Hepatocyte (in vitro differentiated cells): ENCODE measurements around the gene LEPR. TPM values are rescaled to one million over a fixed set of nuclear protein-coding genes. Genes with fewer than 3 reads are reported as not detected.

ENCODE experiments used
- DNase-seq: peaks from one replicate; pipeline ENCODE4 v3.0.0-alpha.2; 2016; ENCODE audit warnings: low spot score
- H2AFZ ChIP-seq: fragments of 200-600 bp; sonication (generic); 2 replicates; pipeline ENCODE4 v1.6.0; 2016; ENCODE audit warnings: antibody characterized with exemption, mild to moderate bottlenecking
- H3K27ac ChIP-seq: fragments of 200-600 bp; sonication (generic); 2 replicates; pipeline ENCODE4 v1.5.1; 2016; ENCODE audit warnings: mild to moderate bottlenecking
- H3K27me3 ChIP-seq: fragments of 200-600 bp; sonication (generic); 2 replicates; pipeline ENCODE4 v1.6.1; 2016
- H3K36me3 ChIP-seq: fragments of 200-600 bp; sonication (generic); replicated peaks from 2 replicates; pipeline ENCODE4 v1.5.1; 2016; ENCODE audit warnings: low read depth; ENCODE audit not compliant: insufficient read depth
- H3K4me1 ChIP-seq: fragments of 200-600 bp; sonication (generic); 2 replicates; pipeline ENCODE4 v1.5.1; 2016; ENCODE audit warnings: mild to moderate bottlenecking, moderate library complexity; ENCODE audit not compliant: insufficient read depth
- H3K4me2 ChIP-seq: fragments of 200-600 bp; sonication (generic); 2 replicates; pipeline ENCODE4 v1.6.0; 2016
- H3K4me3 ChIP-seq: fragments of 200-600 bp; sonication (generic); 2 replicates; pipeline ENCODE4 v1.5.1; 2016; ENCODE audit warnings: mild to moderate bottlenecking
- H3K79me2 ChIP-seq: fragments of 200-600 bp; sonication (generic); 2 replicates; pipeline ENCODE4 v1.6.0; 2017; ENCODE audit warnings: mild to moderate bottlenecking
- H3K9me2 ChIP-seq: fragments of 200-600 bp; sonication (generic); replicated peaks from 2 replicates; pipeline ENCODE4 v1.6.0; 2017; ENCODE audit warnings: mild to moderate bottlenecking; ENCODE audit not compliant: insufficient read depth
- H3K9me3 ChIP-seq: fragments of 200-600 bp; sonication (generic); 2 replicates; pipeline ENCODE4 v1.5.1; 2016; ENCODE audit warnings: low read depth, mild to moderate bottlenecking
- H4K20me1 ChIP-seq: fragments of 200-600 bp; sonication (generic); 2 replicates; pipeline ENCODE4 v1.6.0; 2016; ENCODE audit warnings: mild to moderate bottlenecking; ENCODE audit not compliant: insufficient read depth, poor library complexity, severe bottlenecking
- CTCF ChIP-seq: fragments of 200-600 bp; sonication (generic); IDR thresholded peaks from 2 replicates; pipeline ENCODE4 v1.5.1; 2016; ENCODE audit warnings: antibody characterized with exemption, mild to moderate bottlenecking; ENCODE audit not compliant: poor library complexity
- EZH2 ChIP-seq: fragments of 200-600 bp; sonication (generic); IDR thresholded peaks from 2 replicates; pipeline ENCODE4 v1.6.1; 2016; ENCODE audit warnings: antibody characterized with exemption, mild to moderate bottlenecking, borderline replicate concordance
- EZH2phosphoT487 ChIP-seq: fragments of 200-600 bp; sonication (generic); IDR thresholded peaks from one replicate; pipeline ENCODE4 v1.6.1; 2018; ENCODE audit warnings: antibody characterized with exemption, mild to moderate bottlenecking, low read depth, moderate library complexity; ENCODE audit not compliant: unreplicated experiment, severe bottlenecking
- WGBS: methylation state at CpG from one replicate; pipeline ENCODE4 v1.1.6; 2016; ENCODE audit warnings: low lambda C conversion rate; ENCODE audit errors: missing lambda C conversion rate; 5-methylcytosine and 5-hydroxymethylcytosine counted together
- polyA plus RNA-seq: library from polyadenylated mRNA; unstranded; fragments of >200 nt; fragmentation: Nextera tagmentation; extraction: Ambion mirVana; gene quantifications from 2 replicates; pipeline ENCODE4 v1.2.1, GENCODE V29; 2016
- total RNA-seq: library from RNA; depleted of rRNA; stranded (reverse); fragments of >200 nt; gene quantifications from 2 replicates; pipeline ENCODE4 v1.2.3, GENCODE V29; 2014

Gene LEPR
- total and polyA plus RNA-seq, 2 experiments from 2014 or later, result 1.3 to 6.1 TPM

- H3K4me3 ChIP-seq, result no peak overlapping the region
Observed at GRCh38 chr1:65401612-65402011, 18.9 kb upstream of the LEPR start.

DNA sequence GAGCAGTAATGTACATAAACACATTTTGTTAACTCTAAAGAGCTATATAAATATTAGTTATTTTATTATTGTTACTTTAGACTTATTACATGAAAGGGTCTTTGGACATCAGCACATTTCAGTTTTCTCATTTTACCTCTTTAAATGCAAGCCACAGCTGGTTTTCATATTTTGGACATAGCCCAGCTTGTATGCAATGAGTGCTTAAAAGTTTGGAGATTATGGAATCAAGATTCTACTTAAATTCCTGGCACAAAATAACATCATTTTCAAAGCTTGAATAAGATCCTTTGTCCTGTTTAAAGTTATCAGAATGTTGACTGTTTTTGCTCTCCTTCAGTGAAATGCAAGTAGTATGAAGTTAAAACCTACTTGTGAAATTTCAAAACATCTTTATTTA is 15.5 kb upstream of the LEPR start:
- H3K4me2 ChIP-seq, result no peak overlapping the region
- H3K27me3 ChIP-seq, result no peaks in the 10 kb centered on the region
- no peaks in the 10 kb centered on the region for H3K79me2 ChIP-seq
- no peaks in the 10 kb centered on the region for H4K20me1 ChIP-seq
- no peaks in the 10 kb centered on the region for H3K4me1 ChIP-seq
- no peaks in the 10 kb centered on the region for H3K36me3 ChIP-seq
- H3K4me3 ChIP-seq, result no peak overlapping the region
- DNase-seq, result no peak
- H3K9me3 ChIP-seq, result no peaks in the 10 kb centered on the region
- no peak overlapping the region for H2AFZ ChIP-seq
- no peaks in the 10 kb centered on the region for H3K9me2 ChIP-seq
- TF ChIP-seq EZH2phosphoT487 (no peak), EZH2 (no peak), CTCF (no peak)
- no peak overlapping the region for H3K27ac ChIP-seq

More at GRCh38 chr1:65401612-65402011, 18.9 kb upstream of the LEPR start:
- Histone ChIP-seq H2AFZ (no peak overlapping the region), H4K20me1 (no peaks in the 10 kb centered on the region), H3K36me3 (no peaks in the 10 kb centered on the region), H3K9me2 (no peaks in the 10 kb centered on the region), H3K79me2 (no peaks in the 10 kb centered on the region), H3K4me2 (no peak overlapping the region), H3K4me1 (no peaks in the 10 kb centered on the region), H3K9me3 (no peaks in the 10 kb centered on the region), H3K27me3 (no peaks in the 10 kb centered on the region), H3K27ac (no peak overlapping the region)
- TF ChIP-seq EZH2phosphoT487, result no peak
- TF ChIP-seq EZH2, result no peak
- TF ChIP-seq CTCF, result no peak
- 97% methylated on average over 3 of the region's 3 CpGs for WGBS
- DNase-seq, result no peak

DNA sequence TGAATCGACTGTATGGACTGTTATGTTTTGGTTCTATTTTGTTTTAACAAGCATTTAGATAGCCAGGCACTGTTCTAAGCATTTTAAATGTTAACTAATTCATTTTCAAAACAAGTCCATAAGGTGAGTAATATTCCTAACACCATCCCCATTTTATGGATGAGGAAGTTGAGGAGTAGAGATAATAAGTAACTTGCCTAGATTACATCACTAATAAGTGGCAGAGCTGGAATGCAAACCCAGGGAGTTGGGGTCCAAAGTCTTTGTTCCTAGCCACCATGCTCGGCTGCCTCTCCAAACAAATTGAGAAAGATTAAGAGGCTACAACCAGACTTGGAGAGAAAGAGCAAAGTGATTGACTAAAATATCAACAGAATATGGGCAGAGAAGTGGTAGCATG is 12.6 kb upstream of the LEPR start:
- no peak overlapping the region for H2AFZ ChIP-seq
- H3K79me2 ChIP-seq, result no peaks in the 10 kb centered on the region
- H3K27me3 ChIP-seq, result no peaks in the 10 kb centered on the region
- TF ChIP-seq EZH2phosphoT487 (no peak), CTCF (no peak), EZH2 (no peak)
- H3K9me3 ChIP-seq, result no peaks in the 10 kb centered on the region
- H3K36me3 ChIP-seq, result no peaks in the 10 kb centered on the region
- 66% methylated on average over 2 of the region's 2 CpGs for WGBS
- H3K27ac ChIP-seq, result peak overlapping the region; percentile 20
- H3K4me1 ChIP-seq, result peaks cover 5% of the 10 kb centered on the region
- no peaks in the 10 kb centered on the region for H4K20me1 ChIP-seq
- H3K9me2 ChIP-seq, result no peaks in the 10 kb centered on the region
- no peak overlapping the region for H3K4me3 ChIP-seq
- peak; percentile 38 for DNase-seq
- H3K4me2 ChIP-seq, result peak overlapping the region; percentile 9

DNA sequence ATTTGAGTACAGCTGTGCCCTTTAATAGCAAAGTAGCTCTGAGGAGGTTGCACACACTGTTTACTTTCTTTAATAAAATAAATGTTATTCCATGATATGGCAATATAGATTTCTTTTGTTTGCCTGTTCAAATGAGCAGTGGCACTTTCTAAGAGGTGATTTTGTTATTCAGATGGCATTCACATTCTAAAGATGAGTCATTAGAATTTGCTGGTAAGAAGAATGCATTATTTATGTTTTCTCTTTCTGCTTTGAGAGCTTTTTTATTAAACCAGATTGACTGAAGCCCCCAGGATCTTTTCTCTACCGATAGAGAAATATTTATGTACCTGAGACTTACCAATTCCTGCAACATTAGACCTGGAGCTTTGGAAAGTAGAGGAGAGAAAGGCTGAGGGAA is 11.2 kb upstream of the LEPR start:
- Histone ChIP-seq H3K27me3 (no peaks in the 10 kb centered on the region), H2AFZ (no peak overlapping the region), H3K4me2 (no peak overlapping the region), H3K9me3 (no peaks in the 10 kb centered on the region), H3K4me3 (no peak overlapping the region), H3K27ac (no peak overlapping the region), H3K4me1 (peaks cover 5% of the 10 kb centered on the region), H4K20me1 (no peaks in the 10 kb centered on the region), H3K9me2 (no peaks in the 10 kb centered on the region), H3K79me2 (no peaks in the 10 kb centered on the region), H3K36me3 (no peaks in the 10 kb centered on the region)
- DNase-seq, result no peak
- TF ChIP-seq EZH2phosphoT487, result no peak
- TF ChIP-seq CTCF, result no peak
- TF ChIP-seq EZH2, result no peak
- 75% methylated on average over 1 of the region's 1 CpG for WGBS
